Activated naive CD8-positive, alpha-beta T cell (primary cell): Measurements from ENCODE around the gene TRIM2.

Experiments
- H3K27ac Mint-ChIP-seq: one replicate; pipeline ENCODE4 v1.8.0; 2021; ENCODE audit warnings: mixed read lengths
- H3K27me3 Mint-ChIP-seq: one replicate; pipeline ENCODE4 v1.8.0; 2021; ENCODE audit warnings: mixed read lengths
- H3K36me3 Mint-ChIP-seq: one replicate; pipeline ENCODE4 v1.8.0; 2021; ENCODE audit warnings: mixed read lengths
- H3K4me1 Mint-ChIP-seq: one replicate; pipeline ENCODE4 v1.8.0; 2021; ENCODE audit warnings: low read depth, mixed read lengths
- H3K4me3 Mint-ChIP-seq: one replicate; pipeline ENCODE4 v1.8.0; 2021; ENCODE audit warnings: mild to moderate bottlenecking, mixed read lengths
- H3K9me3 Mint-ChIP-seq: one replicate; pipeline ENCODE4 v1.8.0; 2021; ENCODE audit warnings: low read depth, mixed read lengths

The TRIM2 gene

GRCh38 chr4:153223930-153224329 lies 19.7 kb downstream of the TRIM2 start:
- H3K27ac Mint-ChIP-seq, result no peak overlapping the region

GRCh38 chr4:153224474-153224873 lies 20.2 kb downstream of the TRIM2 start:
- Mint-ChIP-seq H3K36me3 (peaks cover 15% of the 10 kb centered on the region), H3K27ac (no peak overlapping the region), H3K27me3 (peaks cover 5% of the 10 kb centered on the region), H3K9me3 (peaks cover 5% of the 10 kb centered on the region), H3K4me1 (peaks cover 37% of the 10 kb centered on the region), H3K4me3 (peak overlapping the region; percentile 85)

More at GRCh38 chr4:153223930-153224329, 19.7 kb downstream of the TRIM2 start:
- Mint-ChIP-seq H3K4me1 (peaks cover 37% of the 10 kb centered on the region), H3K36me3 (peaks cover 15% of the 10 kb centered on the region), H3K27me3 (peaks cover 5% of the 10 kb centered on the region), H3K4me3 (peak overlapping the region; percentile 85), H3K9me3 (peaks cover 5% of the 10 kb centered on the region)

GRCh38 chr4:153227469-153228075 lies 23.3 kb downstream of the TRIM2 start:
- Mint-ChIP-seq H3K36me3 (peaks cover 17% of the 10 kb centered on the region), H3K4me1 (peaks cover 29% of the 10 kb centered on the region), H3K27me3 (peaks cover 7% of the 10 kb centered on the region), H3K4me3 (no peak overlapping the region), H3K27ac (no peak overlapping the region), H3K9me3 (peaks cover 5% of the 10 kb centered on the region)

GRCh38 chr4:153228512-153229140 lies 24.4 kb downstream of the TRIM2 start:
- H3K4me3 Mint-ChIP-seq, result no peak overlapping the region
- H3K9me3 Mint-ChIP-seq, result peaks cover 5% of the 10 kb centered on the region
- H3K27me3 Mint-ChIP-seq, result peaks cover 7% of the 10 kb centered on the region
- H3K36me3 Mint-ChIP-seq, result peaks cover 17% of the 10 kb centered on the region
- no peak overlapping the region for H3K27ac Mint-ChIP-seq
- H3K4me1 Mint-ChIP-seq, result peaks cover 30% of the 10 kb centered on the region

GRCh38 chr4:153229545-153229944 lies 25.3 kb downstream of the TRIM2 start:
- H3K27ac Mint-ChIP-seq, result no peak overlapping the region
- peaks cover 7% of the 10 kb centered on the region for H3K27me3 Mint-ChIP-seq
- peaks cover 4% of the 10 kb centered on the region for H3K9me3 Mint-ChIP-seq
- H3K4me3 Mint-ChIP-seq, result no peak overlapping the region
- H3K36me3 Mint-ChIP-seq, result peaks cover 13% of the 10 kb centered on the region
- peaks cover 22% of the 10 kb centered on the region for H3K4me1 Mint-ChIP-seq

GRCh38 chr4:153232768-153233167 lies 28.5 kb downstream of the TRIM2 start:
- Mint-ChIP-seq H3K27me3 (peaks cover 5% of the 10 kb centered on the region), H3K27ac (no peak overlapping the region), H3K4me1 (peaks cover 12% of the 10 kb centered on the region), H3K4me3 (no peak overlapping the region), H3K9me3 (no peaks in the 10 kb centered on the region), H3K36me3 (peaks cover 12% of the 10 kb centered on the region)

- no peaks in the 10 kb centered on the region for H3K9me3 Mint-ChIP-seq
- H3K4me3 Mint-ChIP-seq, result no peak overlapping the region
- peaks cover 5% of the 10 kb centered on the region for H3K36me3 Mint-ChIP-seq
- H3K27me3 Mint-ChIP-seq, result peaks cover 2% of the 10 kb centered on the region
- H3K27ac Mint-ChIP-seq, result no peak overlapping the region
- peaks cover 12% of the 10 kb centered on the region for H3K4me1 Mint-ChIP-seq
Measured at GRCh38 chr4:153233761-153234371, 29.6 kb downstream of the TRIM2 start.

GRCh38 chr4:153234885-153235284 lies 30.6 kb downstream of the TRIM2 start:
- Mint-ChIP-seq H3K27ac (no peak overlapping the region), H3K4me3 (no peak overlapping the region), H3K36me3 (peaks cover 6% of the 10 kb centered on the region), H3K27me3 (peaks cover 2% of the 10 kb centered on the region), H3K9me3 (no peaks in the 10 kb centered on the region), H3K4me1 (peaks cover 12% of the 10 kb centered on the region)

GRCh38 chr4:153238135-153238919 lies 34.1 kb downstream of the TRIM2 start:
- Mint-ChIP-seq H3K4me3 (no peak overlapping the region), H3K27ac (no peak overlapping the region), H3K27me3 (no peaks in the 10 kb centered on the region), H3K36me3 (peaks cover 6% of the 10 kb centered on the region), H3K4me1 (peaks cover 7% of the 10 kb centered on the region), H3K9me3 (no peaks in the 10 kb centered on the region)

GRCh38 chr4:153239409-153239808 lies 35.2 kb downstream of the TRIM2 start:
- H3K36me3 Mint-ChIP-seq, result peaks cover 6% of the 10 kb centered on the region
- H3K27me3 Mint-ChIP-seq, result no peaks in the 10 kb centered on the region
- H3K9me3 Mint-ChIP-seq, result no peaks in the 10 kb centered on the region
- H3K4me3 Mint-ChIP-seq, result no peak overlapping the region
- peaks cover 5% of the 10 kb centered on the region for H3K4me1 Mint-ChIP-seq
- no peak overlapping the region for H3K27ac Mint-ChIP-seq

GRCh38 chr4:153241295-153241694 lies 37.1 kb downstream of the TRIM2 start:
- no peaks in the 10 kb centered on the region for H3K27me3 Mint-ChIP-seq
- no peak overlapping the region for H3K27ac Mint-ChIP-seq
- H3K36me3 Mint-ChIP-seq, result peaks cover 4% of the 10 kb centered on the region
- H3K9me3 Mint-ChIP-seq, result no peaks in the 10 kb centered on the region
- H3K4me3 Mint-ChIP-seq, result no peak overlapping the region
- no peaks in the 10 kb centered on the region for H3K4me1 Mint-ChIP-seq

GRCh38 chr4:153241970-153242838 lies 38.0 kb downstream of the TRIM2 start:
- Mint-ChIP-seq H3K27me3 (no peaks in the 10 kb centered on the region), H3K27ac (no peak overlapping the region), H3K36me3 (peaks cover 4% of the 10 kb centered on the region)

GRCh38 chr4:153242839-153243324 lies 38.6 kb downstream of the TRIM2 start:
- peaks cover 4% of the 10 kb centered on the region for H3K36me3 Mint-ChIP-seq
- no peak overlapping the region for H3K4me3 Mint-ChIP-seq
- H3K27ac Mint-ChIP-seq, result no peak overlapping the region
- no peaks in the 10 kb centered on the region for H3K4me1 Mint-ChIP-seq
- H3K9me3 Mint-ChIP-seq, result no peaks in the 10 kb centered on the region
- no peaks in the 10 kb centered on the region for H3K27me3 Mint-ChIP-seq

More at GRCh38 chr4:153241970-153242838, 38.0 kb downstream of the TRIM2 start:
- Mint-ChIP-seq H3K9me3 (no peaks in the 10 kb centered on the region), H3K4me1 (no peaks in the 10 kb centered on the region), H3K4me3 (no peak overlapping the region)

- Mint-ChIP-seq H3K9me3 (no peaks in the 10 kb centered on the region), H3K4me1 (peaks cover 3% of the 10 kb centered on the region), H3K36me3 (peaks cover 4% of the 10 kb centered on the region), H3K27ac (no peak overlapping the region), H3K27me3 (no peaks in the 10 kb centered on the region), H3K4me3 (no peak overlapping the region)
Measured at GRCh38 chr4:153243468-153243867, 39.2 kb downstream of the TRIM2 start.
